DND-41 (cell line): ENCODE results near the gene SPRR2G.

ENCODE experiments used
- CTCF ChIP-seq: IDR thresholded peaks from 2 replicates; pipeline ENCODE4 v1.5.1; 2012; ENCODE audit warnings: borderline replicate concordance, low read length, moderate library complexity, mild to moderate bottlenecking; ENCODE audit not compliant: poor library complexity, severe bottlenecking; ENCODE audit errors: extremely low read depth
- EZH2 ChIP-seq: IDR thresholded peaks from 3 replicates; pipeline ENCODE4 v1.6.1; 2012; ENCODE audit warnings: borderline replicate concordance, low read depth, mild to moderate bottlenecking, moderate library complexity, low read length, inconsistent platforms; ENCODE audit not compliant: severe bottlenecking

- TF ChIP-seq CTCF (no peak), EZH2 (no peak)
Measured at GRCh38 chr1:153120945-153121344, 29.7 kb downstream of the SPRR2G start.
